SKM-1 treated with dmso at 0.1 percent for 144 hours (cell line): ENCODE data around the gene IYD.
A peak's percentile ranks its signal among the peaks of the same experiment; 100 is the strongest.

Experiments
- DNase-seq: peaks from one replicate; lab custom pipeline; 2025; ENCODE audit not compliant: unreplicated experiment; lab: John Stamatoyannopoulos, UW

IYD gene

DNA sequence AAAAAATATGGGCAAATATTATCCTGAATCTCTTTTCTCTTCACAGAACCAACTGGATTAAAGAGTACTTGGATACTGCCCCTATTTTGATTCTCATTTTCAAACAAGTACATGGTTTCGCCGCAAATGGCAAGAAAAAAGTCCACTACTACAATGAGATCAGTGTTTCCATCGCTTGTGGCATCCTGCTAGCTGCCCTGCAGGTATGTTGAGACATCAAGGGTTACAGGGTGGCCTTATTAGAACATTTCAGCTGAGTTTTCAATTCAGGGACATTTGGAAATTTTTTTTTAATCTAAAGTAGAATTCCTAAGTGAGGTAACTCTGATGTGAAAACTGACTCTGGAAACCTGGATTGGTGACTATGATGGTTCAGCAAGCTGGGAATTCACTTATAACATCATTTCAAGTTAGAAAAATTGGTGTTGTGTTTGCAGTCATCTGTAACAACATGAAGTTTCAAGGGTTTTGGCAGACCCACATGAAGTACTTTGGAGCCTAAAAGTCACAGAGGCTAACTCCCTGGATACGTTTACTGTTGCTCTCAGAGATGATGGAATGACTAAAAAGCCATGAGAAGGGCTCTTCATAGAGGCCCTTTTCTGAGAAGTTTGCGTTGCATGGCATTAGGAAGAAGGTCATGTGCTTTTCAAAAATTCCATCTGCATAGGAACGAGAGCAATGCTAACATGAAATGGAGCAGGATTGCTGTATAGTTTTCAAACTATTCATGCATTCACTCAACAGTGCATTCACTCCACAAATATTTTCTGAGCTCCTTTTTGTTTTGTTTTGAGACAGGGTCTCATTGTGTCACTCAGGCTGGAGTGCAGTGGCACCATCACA, 25.5 kb downstream of the IYD start:
- DNase-seq: no peak

DNA sequence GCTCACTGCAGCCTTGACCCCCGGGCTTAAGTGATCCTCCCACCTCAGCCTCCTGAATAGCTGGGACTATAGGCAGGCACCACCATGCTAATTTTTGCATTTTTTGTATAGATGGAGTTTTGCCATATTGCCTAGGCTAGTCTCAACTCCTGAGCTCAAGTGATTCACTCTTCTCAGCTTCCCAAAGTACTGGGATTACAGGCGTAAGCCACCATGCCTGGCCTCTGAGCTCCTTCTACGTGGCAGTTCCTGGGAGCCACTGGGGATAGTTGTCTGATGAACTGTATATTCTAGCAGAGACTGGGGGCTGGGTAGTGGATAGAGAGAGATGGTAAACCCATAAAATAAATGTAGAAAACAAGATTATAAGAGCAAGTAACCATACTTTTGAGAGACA, 26.1 kb downstream of the IYD start:
- DNase-seq: no peak

DNA sequence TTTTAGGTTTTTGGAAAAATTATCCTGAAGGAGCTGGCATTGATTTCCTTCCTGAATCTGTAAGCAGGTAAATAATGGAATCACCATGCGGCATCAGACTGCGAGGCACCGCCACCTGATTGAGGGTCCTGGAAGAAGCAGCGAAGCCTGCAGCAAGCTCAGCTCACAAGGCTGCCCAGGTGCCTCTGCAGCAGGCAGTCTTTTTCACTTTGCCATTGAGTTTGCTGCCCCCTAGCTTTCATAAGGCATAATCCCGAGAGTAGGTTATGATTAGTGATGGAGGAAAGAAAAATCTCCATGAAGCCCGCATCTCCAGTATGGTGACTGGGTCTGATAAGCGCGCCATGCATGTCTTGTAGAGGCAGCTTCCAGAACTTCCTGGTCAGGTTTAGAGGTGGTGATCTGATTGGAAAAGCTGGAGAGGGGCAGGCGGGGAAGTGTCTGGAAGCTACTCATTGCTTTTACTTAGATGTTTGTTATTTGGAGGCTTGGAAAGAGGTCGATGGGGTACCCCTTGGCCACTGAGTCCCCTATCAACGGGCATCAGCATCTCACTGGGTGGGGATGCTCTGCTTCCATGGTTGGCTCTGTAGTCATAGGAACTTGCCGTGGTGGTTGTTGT, 26.7 kb downstream of the IYD start:
- peak; percentile 16 for DNase-seq

DNA sequence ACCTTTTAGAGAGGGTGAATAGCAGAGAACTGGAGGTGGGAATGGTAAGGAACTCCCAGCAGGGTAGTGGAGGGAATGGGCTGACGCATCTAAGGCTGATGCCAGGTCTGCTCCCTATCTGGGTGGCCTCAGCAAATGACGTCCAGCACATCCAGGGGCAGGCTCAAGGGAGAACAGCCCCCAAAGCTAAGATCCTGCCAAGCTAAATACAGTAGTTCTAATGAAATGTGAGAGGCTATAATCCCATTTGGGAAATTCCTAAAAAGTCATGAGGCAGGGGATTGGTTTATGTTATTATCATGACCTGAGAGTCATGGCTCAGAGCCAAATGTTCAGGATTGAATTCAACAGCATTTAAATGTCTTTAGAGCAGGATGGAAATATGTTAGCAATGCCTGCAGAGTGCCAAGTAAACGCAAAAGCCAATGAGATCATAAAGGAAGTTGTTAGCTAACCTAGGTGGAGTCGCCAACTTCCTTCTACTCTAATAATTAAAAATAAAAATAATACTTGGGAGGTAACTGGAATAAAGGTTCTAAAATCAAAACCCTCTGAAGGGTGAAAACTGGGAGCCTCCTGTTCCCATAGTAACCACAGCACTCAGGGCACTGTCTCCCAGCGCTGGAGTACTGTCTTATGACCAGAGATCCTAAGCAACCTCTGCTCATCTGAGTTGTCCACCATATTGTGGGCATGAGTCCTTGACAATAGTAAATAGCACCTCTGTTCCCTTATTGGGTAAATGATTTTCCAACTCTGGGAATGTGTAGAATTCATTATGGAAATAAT, 34.8 kb downstream of the IYD start:
- DNase-seq: no peak

DNA sequence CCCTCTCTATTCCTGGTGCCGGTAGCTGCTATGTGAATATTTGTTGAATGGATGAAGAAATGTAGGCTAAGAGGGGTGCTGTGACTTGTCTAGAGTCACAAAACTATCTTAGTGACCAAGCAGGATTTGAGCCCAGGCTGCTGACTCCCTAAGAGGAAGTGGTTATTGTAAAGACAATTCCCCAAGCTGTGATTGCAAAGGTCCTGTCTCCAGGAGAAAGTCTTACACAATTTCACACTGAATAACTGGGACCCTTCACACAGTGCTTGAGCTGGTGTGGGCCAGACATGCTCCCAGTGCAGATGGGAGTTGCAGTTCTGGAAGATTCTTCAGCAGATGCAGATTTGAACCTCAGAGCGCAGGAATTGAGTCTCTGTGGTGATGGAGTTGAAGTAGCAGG, 38.1 kb downstream of the IYD start:
- no peak for DNase-seq

DNA sequence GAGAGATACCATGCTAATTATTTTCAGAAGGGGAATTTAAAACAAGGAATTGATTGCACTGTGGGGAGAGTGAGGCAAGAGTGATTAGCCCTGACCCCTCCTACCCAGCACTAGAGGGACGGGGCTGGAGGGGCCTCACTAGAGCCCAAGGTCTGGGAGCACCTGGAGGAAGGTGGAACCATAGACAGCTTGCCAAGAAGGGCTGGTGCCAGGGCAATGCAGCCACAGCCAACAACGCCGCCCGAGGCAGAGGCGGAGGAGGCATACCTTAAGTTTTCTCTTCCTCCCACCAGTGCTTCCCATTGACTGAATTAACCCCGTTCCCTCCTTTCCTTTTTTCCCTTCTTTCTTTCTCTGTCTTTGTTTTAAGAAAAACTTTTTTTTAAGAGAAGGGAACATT, 40.0 kb downstream of the IYD start:
- DNase-seq: no peak

DNA sequence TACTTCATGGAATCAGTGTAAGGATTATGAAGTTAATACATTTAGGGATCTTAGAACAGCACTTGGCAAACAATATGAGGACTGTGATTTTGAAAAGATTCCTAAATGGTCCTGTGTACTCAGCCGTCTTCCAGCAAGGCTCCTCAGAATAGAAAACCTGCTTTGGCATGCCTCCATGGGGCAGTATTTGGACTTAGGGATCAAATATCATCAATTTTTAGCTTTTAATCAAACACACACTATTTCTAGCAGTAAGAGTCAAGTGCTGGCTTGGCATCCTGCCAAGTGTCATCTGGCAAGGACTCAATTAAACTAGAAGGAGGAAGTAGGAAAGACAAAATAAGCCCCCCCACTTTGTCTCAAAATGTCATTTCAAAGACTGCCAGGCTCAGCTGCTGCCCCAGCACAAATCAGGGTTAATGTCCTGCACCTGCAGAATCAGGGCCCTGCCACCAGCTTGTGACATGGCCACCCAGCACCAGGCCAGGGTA, 40.8 kb downstream of the IYD start:
- DNase-seq: no peak

DNA sequence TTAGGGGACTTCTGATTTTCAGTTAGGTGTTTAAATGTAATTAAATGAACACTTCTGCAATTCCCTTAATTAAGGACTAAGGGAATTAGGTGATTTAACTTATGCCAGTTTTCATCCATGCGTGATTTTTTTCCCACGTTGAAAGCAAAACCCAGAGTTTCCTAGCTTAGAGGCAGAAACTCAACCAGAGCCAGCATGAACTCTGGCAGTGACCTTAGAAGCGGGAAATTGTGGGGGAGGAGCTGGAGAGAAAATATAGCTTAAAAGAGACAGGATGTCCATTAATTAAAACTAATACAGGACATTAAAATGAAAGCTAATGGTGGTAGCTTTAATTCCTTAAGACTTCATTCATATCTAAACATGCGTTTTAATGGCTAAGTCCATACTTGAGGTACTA, 41.6 kb downstream of the IYD start:
- no peak for DNase-seq

DNA sequence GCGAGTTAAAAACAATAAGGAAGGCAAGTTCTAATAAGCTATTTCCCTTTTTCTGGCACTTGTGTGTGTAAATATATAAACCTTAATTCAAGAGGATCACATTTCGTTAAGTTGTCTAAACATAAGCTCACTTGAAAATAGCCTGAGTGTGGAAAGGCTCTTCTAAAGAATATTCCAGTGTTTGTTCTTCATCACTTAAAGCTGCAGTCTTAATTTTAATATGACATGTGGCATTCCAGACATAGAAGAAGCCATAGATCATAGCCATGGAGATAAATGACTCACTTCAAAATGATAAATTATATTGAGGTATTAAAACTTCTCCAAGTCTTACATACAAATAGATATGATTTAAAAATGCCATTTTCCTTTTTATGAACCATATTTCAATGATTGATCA, 42.1 kb downstream of the IYD start:
- DNase-seq: no peak

DNA sequence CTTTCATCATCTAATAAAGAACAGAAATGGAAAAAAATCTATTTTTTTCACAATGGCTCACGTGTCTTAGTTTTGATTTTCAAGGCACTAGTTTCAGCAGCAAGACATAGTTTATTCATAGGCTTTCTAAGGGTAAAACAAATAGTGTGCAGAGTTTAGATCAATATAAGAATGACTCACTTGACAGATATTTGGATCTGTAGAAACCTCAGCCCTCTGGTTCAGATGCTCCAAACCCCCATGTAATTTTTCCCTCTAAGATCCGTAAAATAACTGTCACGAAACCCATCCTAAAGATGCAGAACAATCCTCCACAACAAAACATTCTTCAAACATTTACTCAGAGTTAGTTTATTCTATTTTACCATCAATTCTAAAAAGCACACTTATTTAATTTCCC, 43.4 kb downstream of the IYD start:
- DNase-seq: no peak

DNA sequence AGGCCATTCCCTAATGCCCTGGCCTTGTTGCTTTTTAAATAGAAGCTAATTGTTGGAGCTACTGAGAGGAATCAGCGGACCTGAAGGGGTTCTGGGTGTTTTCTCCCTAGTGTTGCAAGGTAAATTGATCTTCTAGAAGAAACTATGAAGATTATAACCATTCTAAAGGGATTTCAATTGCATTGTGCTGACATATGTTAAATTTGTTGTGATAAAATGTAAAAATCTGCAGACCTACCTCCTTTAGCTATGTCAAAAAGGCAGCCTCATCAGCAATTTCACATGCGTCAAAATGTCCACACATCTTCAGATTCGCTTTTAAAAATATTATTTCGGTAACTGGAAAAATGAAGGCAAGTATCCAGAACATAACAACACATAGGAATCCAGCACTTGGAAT, 44.4 kb downstream of the IYD start:
- DNase-seq: no peak

DNA sequence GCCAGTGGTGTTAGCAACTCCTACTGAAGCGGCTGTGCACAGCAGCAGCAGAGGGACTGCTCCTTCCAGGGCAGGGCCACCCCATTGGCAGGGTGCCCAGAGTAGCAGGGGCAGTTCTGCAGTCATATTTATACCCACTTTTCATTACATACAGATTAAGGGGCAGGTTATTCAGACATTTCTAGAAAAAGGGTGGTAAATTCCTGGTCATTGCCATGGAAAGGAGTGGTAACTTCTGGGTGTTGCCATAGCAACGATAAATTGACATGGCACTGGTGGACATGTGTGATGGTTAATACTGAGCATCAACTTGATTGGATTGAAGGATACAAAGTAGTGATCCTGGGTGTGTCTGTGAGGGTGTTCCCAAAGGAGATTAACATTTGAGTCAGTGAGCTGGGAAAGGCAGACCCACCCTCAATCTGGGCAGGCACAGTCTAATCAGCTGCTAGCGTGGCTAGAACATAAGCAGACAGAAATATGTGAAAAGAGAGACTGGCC, 45.0 kb downstream of the IYD start:
- no peak for DNase-seq

DNA sequence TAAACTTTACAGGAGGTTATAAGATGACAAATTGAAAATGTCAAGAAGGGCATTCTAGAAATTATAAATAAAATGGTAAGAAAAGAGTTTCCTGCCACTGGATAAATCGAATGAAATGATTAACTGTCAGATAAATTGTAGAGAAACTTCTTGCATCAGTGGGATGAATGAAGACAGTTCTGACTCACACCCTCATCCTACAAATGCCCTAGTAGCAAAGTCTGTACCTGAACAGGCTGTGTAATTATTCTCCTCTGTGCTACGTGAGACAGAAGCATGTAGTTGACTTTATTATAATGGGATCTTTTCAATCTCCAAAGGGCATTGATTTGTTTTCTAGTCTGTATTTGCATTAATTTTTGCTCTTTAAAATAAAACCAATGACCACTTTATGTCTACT, 47.3 kb downstream of the IYD start:
- DNase-seq: no peak

DNA sequence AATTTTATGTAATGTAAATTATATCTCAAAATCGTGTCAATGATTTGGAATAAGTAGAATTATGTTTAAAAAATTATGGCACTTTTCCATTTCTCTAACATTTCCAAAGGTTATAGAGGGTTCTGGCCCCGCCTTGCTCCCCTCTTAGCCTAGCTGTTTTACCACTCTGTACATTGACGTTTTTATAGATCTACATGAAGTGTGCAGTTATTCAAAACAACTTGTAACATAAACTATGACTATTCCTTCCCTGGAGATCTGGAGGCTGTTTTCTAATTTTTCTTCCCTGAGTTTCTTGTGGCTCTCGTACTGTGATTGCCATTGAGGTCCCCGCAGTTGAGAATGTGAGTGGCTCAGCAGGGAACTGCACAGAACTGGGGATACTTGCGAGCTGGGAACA, 48.4 kb downstream of the IYD start:
- no peak for DNase-seq

DNA sequence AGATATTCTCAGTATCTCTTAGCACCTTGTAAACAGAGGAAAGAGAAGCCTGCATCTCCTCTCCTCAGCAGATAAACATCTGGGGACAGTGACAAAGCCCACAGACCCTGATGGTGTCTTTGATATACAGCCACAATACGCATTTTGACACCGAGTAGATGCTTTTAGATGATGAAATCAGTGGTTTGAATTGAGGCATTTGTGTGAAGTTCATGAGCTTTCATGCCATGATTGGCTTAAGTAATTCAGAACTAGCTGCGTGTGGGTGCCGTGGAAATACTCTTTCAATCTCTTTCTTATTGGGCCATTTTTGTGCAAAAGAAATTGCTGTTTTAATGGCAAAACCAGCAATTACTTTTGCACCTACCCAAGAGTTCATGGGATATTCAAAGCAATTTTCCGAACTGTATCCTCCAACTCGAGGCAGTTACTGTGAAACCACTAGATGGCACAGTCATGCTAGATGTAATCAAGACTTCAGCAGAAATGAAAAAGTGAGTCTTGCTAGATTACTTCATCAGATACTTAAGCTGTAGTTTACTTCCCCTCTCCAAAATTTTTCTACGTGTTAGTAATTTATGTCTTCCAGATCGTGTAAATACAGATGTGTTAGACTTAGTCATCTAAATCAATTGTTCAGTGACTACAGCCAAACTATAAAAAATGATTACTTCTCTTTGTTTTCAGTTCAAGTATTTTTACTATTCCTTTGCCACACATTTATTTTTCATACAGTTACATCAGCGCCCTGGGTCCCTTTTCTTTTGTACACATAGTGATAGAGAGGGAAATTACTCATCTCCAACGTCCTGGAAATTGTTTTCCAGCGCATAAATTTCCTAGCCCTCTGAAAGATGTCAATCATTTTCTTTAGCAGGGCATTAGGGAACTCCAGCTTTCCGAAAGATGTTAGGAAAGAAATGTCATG, 49.4 kb downstream of the IYD start:
- peak; percentile 82 for DNase-seq

DNA sequence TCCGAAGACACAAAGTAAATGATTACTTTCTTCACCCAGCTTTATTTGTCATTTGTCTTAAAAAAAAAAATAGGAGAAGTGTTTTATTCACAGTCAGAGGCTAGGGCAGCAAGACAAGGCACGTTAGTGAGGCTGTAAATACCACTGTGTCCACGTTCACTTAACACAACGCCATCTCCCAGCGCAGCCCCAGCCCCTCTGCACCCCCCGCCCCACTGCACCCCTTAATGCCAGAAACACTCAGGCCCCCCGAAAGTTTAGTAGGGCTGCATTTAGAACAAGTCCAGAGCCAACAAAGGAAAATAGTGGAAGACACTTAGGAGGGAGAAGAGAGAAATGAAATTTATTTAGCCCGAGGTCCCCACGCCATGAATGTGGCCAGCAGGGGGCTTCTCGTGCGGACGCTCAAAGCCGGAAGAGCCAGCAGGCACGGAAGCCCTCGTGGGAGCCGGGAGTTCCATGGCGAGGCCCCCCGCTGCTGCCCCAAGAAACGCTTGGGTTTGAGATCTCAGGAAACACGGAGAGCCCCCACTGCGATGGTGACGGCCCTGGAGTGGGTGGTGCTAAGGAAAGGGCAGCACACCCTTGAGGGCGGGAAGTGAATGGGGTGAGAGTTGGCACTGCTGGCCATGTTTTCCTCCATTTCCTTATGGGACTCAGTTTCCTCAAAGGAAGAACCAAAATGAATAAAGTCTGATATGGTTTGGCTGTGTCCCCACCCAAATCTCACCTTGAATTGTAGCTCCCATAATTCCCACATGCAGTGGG, 50.2 kb downstream of the IYD start:
- peak; percentile 16 for DNase-seq

DNA sequence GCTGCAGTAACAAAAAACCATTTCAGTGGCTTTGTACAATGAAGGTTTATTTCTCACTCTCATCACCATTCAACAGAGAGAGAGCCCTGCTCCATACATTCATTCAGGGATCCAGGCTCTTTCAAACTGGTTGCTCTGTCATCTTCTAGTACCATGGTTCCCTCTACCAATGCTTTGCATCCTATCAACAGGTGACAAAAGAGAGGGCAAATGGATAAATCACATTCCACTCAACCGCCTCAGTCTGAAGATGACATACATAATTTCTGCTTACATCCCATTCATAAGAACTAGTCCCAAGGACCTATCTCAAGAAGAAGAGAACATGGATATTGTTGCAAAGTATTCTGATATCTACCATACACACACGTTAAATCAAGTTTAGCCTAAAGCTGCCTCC, 51.6 kb downstream of the IYD start:
- DNase-seq: no peak

DNA sequence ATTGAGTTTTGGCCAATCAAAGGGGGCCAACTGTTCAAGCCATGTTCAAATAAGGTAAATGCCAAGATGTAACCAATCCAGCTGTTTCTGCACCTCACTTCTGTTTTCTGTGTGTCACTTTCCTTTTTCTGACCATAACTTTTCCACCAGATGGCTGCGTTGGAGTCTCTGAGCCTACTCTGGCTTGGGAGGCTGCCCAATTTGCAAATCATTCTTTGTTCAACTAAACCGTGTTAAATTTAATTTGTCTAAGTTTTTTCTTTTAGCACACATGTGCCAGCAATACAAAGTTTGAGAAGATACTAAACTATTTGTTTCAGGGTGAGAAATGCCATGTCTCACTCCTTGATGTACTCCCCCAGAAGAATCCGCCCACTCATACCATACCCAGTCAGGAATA, 52.1 kb downstream of the IYD start:
- no peak for DNase-seq

DNA sequence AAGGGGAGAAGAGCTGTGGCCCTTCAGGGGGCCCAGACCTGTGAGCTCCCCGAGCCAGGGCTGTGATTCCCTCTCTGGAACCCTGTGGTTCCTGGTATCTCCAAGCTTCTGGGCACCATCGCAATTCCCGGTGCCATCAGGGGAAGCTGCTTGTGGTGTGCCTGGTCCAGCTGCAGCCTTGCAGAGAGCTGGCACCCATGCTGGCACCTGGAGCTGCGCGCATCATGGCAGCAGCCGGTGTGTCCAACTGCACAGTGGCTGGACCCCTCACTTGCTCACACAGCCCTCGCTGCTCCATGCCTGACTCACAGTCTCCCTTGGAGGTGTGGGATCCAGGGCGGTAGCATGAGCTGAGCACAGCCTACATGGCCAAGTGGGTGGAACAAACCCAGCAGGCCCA, 56.7 kb downstream of the IYD start:
- DNase-seq: no peak

DNA sequence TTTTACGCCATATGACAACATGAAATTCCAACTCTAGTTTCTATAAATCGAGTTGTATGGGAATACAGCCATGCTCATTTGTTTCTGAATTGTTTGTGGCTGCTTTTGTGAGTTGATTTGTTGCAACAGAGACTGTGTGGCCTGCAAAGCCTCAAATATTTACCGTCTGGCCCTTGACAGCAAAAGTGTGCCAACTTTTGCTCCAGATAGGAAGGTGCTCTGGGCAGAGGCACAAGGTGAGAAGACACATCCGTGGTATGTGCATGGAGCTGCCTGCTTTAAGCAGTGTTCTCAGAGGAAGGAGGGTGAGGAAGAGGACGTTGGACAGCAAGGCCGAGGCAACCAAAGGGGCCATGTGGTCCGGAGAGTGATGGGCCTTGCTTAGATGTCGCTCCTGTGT, 57.4 kb downstream of the IYD start:
- DNase-seq: no peak
